A549 (cell line): Measurements from ENCODE around the gene UACA. TPM values are rescaled to one million over a fixed set of nuclear protein-coding genes. Genes with fewer than 3 reads are reported as not detected.

Experiments
- ATAC-seq, 2 experiments: fragments of 200-7000 bp in 1 of 2; fragments of >200 bp in 1 of 2; cut with Nextera tagmentation in 1 of 2; cut with Tn5 transposase in 1 of 2; 3 replicates each; pipeline versions ENCODE4 v1.8.0 to v1.9.1; 2018 to 2020; ENCODE audit warnings: mild to moderate bottlenecking in 1 of 2, moderate library complexity in 1 of 2
- CTCF ChIA-PET: fragments of 300-600 bp; sonication (Branson Sonifier 250); formaldehyde crosslinking; extraction: SDS; loops from one replicate; lab custom pipeline; 2021; ENCODE audit warnings: antibody characterized with exemption, inconsistent platforms; lab: Yijun Ruan, JAX
- POLR2A ChIA-PET: fragments of 350-600 bp; formaldehyde crosslinking; extraction: SDS; loops from one replicate; lab custom pipeline; 2021; ENCODE audit warnings: antibody characterized with exemption, inconsistent platforms; lab: Yijun Ruan, JAX
- DNase-seq, 2 experiments: peaks; one replicate each; pipeline versions ENCODE4 v3.0.0 to v3.0.0-alpha.2; 2011 to 2016; ENCODE audit warnings: low read depth in 1 of 2, low spot score in 1 of 2
- FAIRE-seq: peaks from 2 replicates; lab custom pipeline; 2011; peaks lifted over from hg19 to GRCh38; lab: Jason Lieb, UNC
- H3K27ac ChIP-seq, 2 experiments: fragments of >200 bp; sonication (Bioruptor Twin); formaldehyde crosslinking; 3 replicates each; pipeline ENCODE4 v1.5.1; 2016 to 2017
- H3K4me1 ChIP-seq: fragments of >200 bp; sonication (Bioruptor Twin); formaldehyde crosslinking; 3 replicates; pipeline ENCODE4 v1.6.1; 2016
- H3K4me2 ChIP-seq: fragments of >200 bp; sonication (Bioruptor Twin); formaldehyde crosslinking; 3 replicates; pipeline ENCODE4 v1.6.1; 2016
- H3K4me3 ChIP-seq: fragments of >200 bp; sonication (Bioruptor Twin); formaldehyde crosslinking; 3 replicates; pipeline ENCODE4 v1.5.1; 2016
- H3K9me3 ChIP-seq: fragments of >200 bp; sonication (Bioruptor Twin); formaldehyde crosslinking; 3 replicates; pipeline ENCODE4 v1.6.1; 2016
- CBX2 ChIP-seq: fragments of 200-600 bp; sonication (generic); IDR thresholded peaks from 2 replicates; pipeline ENCODE4 v1.6.1; 2016; ENCODE audit warnings: low read depth, mild to moderate bottlenecking, borderline replicate concordance
- CBX8 ChIP-seq: fragments of 200-600 bp; sonication (generic); IDR thresholded peaks from 2 replicates; pipeline ENCODE4 v1.6.1; 2016
- CTCF ChIP-seq: fragments of >200 bp; sonication (Bioruptor Twin); formaldehyde crosslinking; IDR thresholded peaks from 3 replicates; pipeline ENCODE4 v1.5.1; 2016
- E2F6 ChIP-seq: IDR thresholded peaks from 2 replicates; pipeline ENCODE4 v1.6.1; 2012; ENCODE audit warnings: low read depth, borderline replicate concordance
- FOSB ChIP-seq: fragments of 250-450 bp; sonication (Bioruptor Pico); IDR thresholded peaks from 2 replicates; pipeline ENCODE4 v1.5.0; 2020; ENCODE audit warnings: mild to moderate bottlenecking, moderate library complexity
- FOSL2 ChIP-seq, 2 experiments: fragments of 450-650 bp in 1 of 2; fragments of >200 bp in 1 of 2; sonication (Bioruptor Twin) in 1 of 2; formaldehyde crosslinking; IDR thresholded peaks; 2 replicates each; pipeline versions ENCODE4 v1.5.0 to v1.6.1; 2016 to 2020; ENCODE audit warnings: mild to moderate bottlenecking in 1 of 2, moderate library complexity in 1 of 2
- HOXA7 ChIP-seq: fragments of 250-450 bp; sonication (Bioruptor Pico); IDR thresholded peaks from 2 replicates; pipeline ENCODE4 v1.5.0; 2020; ENCODE audit warnings: mild to moderate bottlenecking, moderate library complexity
- HOXB13 ChIP-seq: fragments of 250-450 bp; sonication (Bioruptor Pico); IDR thresholded peaks from 2 replicates; pipeline ENCODE4 v1.5.0; 2020; ENCODE audit warnings: low read depth, mild to moderate bottlenecking, moderate library complexity
- JUN ChIP-seq, 2 experiments: fragments of >200 bp; sonication (Bioruptor Twin); formaldehyde crosslinking; IDR thresholded peaks; 2 replicates in 1 of 2; 3 replicates in 1 of 2; pipeline ENCODE4 v1.6.1; 2016 to 2017
- JUNB ChIP-seq: fragments of >200 bp; sonication (Bioruptor Twin); formaldehyde crosslinking; IDR thresholded peaks from 2 replicates; pipeline ENCODE4 v1.6.1; 2016
- NFE2L2 ChIP-seq: fragments of 150-350 bp; conservative IDR thresholded peaks from 2 replicates; pipeline ENCODE4 v1.6.1; 2014; ENCODE audit warnings: low read length
- RAD21 ChIP-seq, 2 experiments: fragments of >200 bp in 1 of 2; sonication (Bioruptor Twin) in 1 of 2; formaldehyde crosslinking in 1 of 2; IDR thresholded peaks in 1 of 2; conservative IDR thresholded peaks in 1 of 2; 2 replicates in 1 of 2; 3 replicates in 1 of 2; pipeline ENCODE4 v1.6.1; 2012 to 2018; ENCODE audit warnings: inconsistent platforms in 1 of 2
- RARB ChIP-seq: fragments of 250-450 bp; sonication (Bioruptor Pico); IDR thresholded peaks from 2 replicates; pipeline ENCODE4 v1.8.0; 2021; ENCODE audit warnings: mild to moderate bottlenecking, moderate library complexity
- RCOR1 ChIP-seq: fragments of 150-350 bp; IDR thresholded peaks from 2 replicates; pipeline ENCODE4 v1.6.1; 2014; ENCODE audit warnings: antibody characterized with exemption, low read length, low read depth
- SREBF2 ChIP-seq: fragments of 450-650 bp; IDR thresholded peaks from 2 replicates; pipeline ENCODE4 v1.6.1; 2014; ENCODE audit warnings: mild to moderate bottlenecking, moderate library complexity
- TP53 ChIP-seq: fragments of 250-450 bp; sonication (Bioruptor Pico); IDR thresholded peaks from 2 replicates; pipeline ENCODE4 v1.5.0; 2021; ENCODE audit warnings: mild to moderate bottlenecking, moderate library complexity
- ZSCAN20 ChIP-seq: fragments of 250-450 bp; sonication (Bioruptor Pico); IDR thresholded peaks from 2 replicates; pipeline ENCODE4 v1.8.0; 2022; ENCODE audit warnings: mild to moderate bottlenecking, moderate library complexity
- WGBS: methylation state at CpG from one replicate; pipeline ENCODE4 v1.1.6; 2017; ENCODE audit errors: missing lambda C conversion rate; 5-methylcytosine and 5-hydroxymethylcytosine counted together
- polyA plus RNA-seq, 4 experiments: library from polyadenylated mRNA; depleted of rRNA in 3 of 4; stranded (reverse); fragments of >200 nt; fragmentation: RNase III in 1 of 4; extraction: RNeasy Plus Mini Kit Qiagen cat#74134 plus additional on column Dnase treatment in 1 of 4; gene quantifications; 2 replicates in 3 of 4; 3 replicates in 1 of 4; pipeline ENCODE4 v1.2.3, GENCODE V29; 2011 to 2017

The UACA gene
- polyA plus RNA-seq, 2 of the 4 experiments (the other 2 are of a cell fraction) = 31.9 to 80.4 TPM

- no peak for DNase-seq
- Histone ChIP-seq H3K9me3 (no peaks in the 10 kb centered on the region), H3K4me2 (no peak overlapping the region), H3K27ac (no peak overlapping the region), H3K4me1 (peaks cover 50% of the 10 kb centered on the region), H3K4me3 (no peak overlapping the region)
- WGBS = 79% methylated on average over 2 of the region's 2 CpGs
- ChIA-PET POLR2A (no interaction called here), CTCF (interaction anchor here (1.0 to 2.6 kb wide), 8 partner anchors 19 to 170 kb away, joined by 3 to 21 read pairs (median 4); no protein-coding TSS in a partner anchor)
- ATAC-seq = no peak
- TF ChIP-seq RAD21 (conservative IDR thresholded peaks at IDR 0.05 in 1 of 2, IDR thresholded peaks at IDR 0.05 in 1 of 2) = no peak
- FAIRE-seq = no peak
Observed at GRCh38 chr15:70704166-70704565, 59.2 kb downstream of the UACA start.

- ATAC-seq = peak in 1 of 2 experiments; percentile 42; a peak in 3 of 6 replicates
- Histone ChIP-seq H3K9me3 (no peaks in the 10 kb centered on the region), H3K4me1 (peaks cover 59% of the 10 kb centered on the region), H3K4me3 (no peak overlapping the region), H3K4me2 (peak overlapping the region; percentile 79), H3K27ac (peak overlapping the region; percentile 25 to 58; a peak in 5 of 6 replicates)
- ChIA-PET CTCF (interaction anchor here (0.6 to 2.6 kb wide), 12 partner anchors 9 to 1240 kb away, joined by 3 to 21 read pairs (median 4); no protein-coding TSS in a partner anchor), POLR2A (interaction anchor here (1.2 kb wide), 1 partner anchor 19 kb away, joined by 4 read pairs; no protein-coding TSS in a partner anchor)
- no peak for FAIRE-seq
- 63% methylated on average over 7 of the region's 7 CpGs for WGBS
- DNase-seq = peak in 1 of 2 experiments; percentile 36
- TF ChIP-seq E2F6 (no peak), RARB (CRISPR knock-in tag) (no peak), RCOR1 (no peak)
Observed at GRCh38 chr15:70703096-70703878, 60.1 kb downstream of the UACA start.

GRCh38 chr15:70702584-70702983 is 60.8 kb downstream of the UACA start:
- TF ChIP-seq ZSCAN20 = no peak
- TF ChIP-seq HOXA7 (CRISPR knock-in tag) = no peak
- TF ChIP-seq JUNB = no peak
- TF ChIP-seq SREBF2 = no peak
- no peak for TF ChIP-seq CBX2
- no peak for TF ChIP-seq HOXB13 (CRISPR knock-in tag)
- TF ChIP-seq RCOR1 = no peak
- TF ChIP-seq RAD21 (conservative IDR thresholded peaks at IDR 0.05 in 1 of 2, IDR thresholded peaks at IDR 0.05 in 1 of 2) = no peak
- TF ChIP-seq TP53 (CRISPR knock-in tag) = no peak
- no peak for TF ChIP-seq FOSB (CRISPR knock-in tag)
- TF ChIP-seq CBX8 = no peak
- no peak for TF ChIP-seq NFE2L2
- no peak for TF ChIP-seq JUN (IDR thresholded peaks at IDR 0.05)
- CTCF ChIA-PET = interaction anchor here (0.6 to 2.1 kb wide), 9 partner anchors 10 to 1240 kb away, joined by 3 to 17 read pairs (median 4); no protein-coding TSS in a partner anchor
- Histone ChIP-seq H3K4me3 (no peak overlapping the region), H3K9me3 (no peaks in the 10 kb centered on the region), H3K27ac (peak overlapping the region; percentile 2 to 25; a peak in 2 of 6 replicates), H3K4me2 (peak overlapping the region; percentile 79), H3K4me1 (peaks cover 62% of the 10 kb centered on the region)
- DNase-seq (no peak), ATAC-seq (peak in 1 of 2 experiments; percentile 17; a peak in 1 of 6 replicates), FAIRE-seq (peak; percentile 56)
- WGBS = 60% methylated on average over 2 of the region's 2 CpGs
- POLR2A ChIA-PET = interaction anchor here (1.2 kb wide), 1 partner anchor 20 kb away, joined by 4 read pairs; no protein-coding TSS in a partner anchor

GRCh38 chr15:70701891-70702568 is 61.3 kb downstream of the UACA start:
- ChIA-PET CTCF (interaction anchor here (1.1 to 2.1 kb wide), 7 partner anchors 14 to 1239 kb away, joined by 3 to 17 read pairs (median 4); no protein-coding TSS in a partner anchor), POLR2A (interaction anchor here (1.1 to 1.2 kb wide), 2 partner anchors 12 to 21 kb away, joined by 3 to 4 read pairs; no protein-coding TSS in a partner anchor)
- Histone ChIP-seq H3K4me1 (peaks cover 62% of the 10 kb centered on the region), H3K9me3 (no peaks in the 10 kb centered on the region), H3K4me2 (peak overlapping the region; percentile 79), H3K27ac (peak overlapping the region; percentile 22 to 61; a peak in 5 of 6 replicates), H3K4me3 (no peak overlapping the region)
- ATAC-seq = peak; percentile 73 to 91
- peak; percentile 37 to 50 for DNase-seq
- TF ChIP-seq FOSL2 (IDR thresholded peaks at IDR 0.05) (no peak), FOSL2 (CRISPR knock-in tag; IDR thresholded peaks at IDR 0.05) (0 out of 2 replicates have a peak, but pooled peaks have one; percentile 11), CTCF (no peak)
- TF ChIP-seq, all 56 proteins: peak for 1
- WGBS = 45% methylated on average over 9 of the region's 9 CpGs
- FAIRE-seq = peak; percentile 96
